Activated naive CD4-positive, alpha-beta T cell treated with anti-CD3 and anti-CD28 coated beads, Interleukin-2, amount 50 U/mL, for 72 hours (primary cell): Measurements from ENCODE around the gene TCP11. TPM values are rescaled to one million over a fixed set of nuclear protein-coding genes. Genes with fewer than 3 reads are reported as not detected.
"Not testable (repeated sequence)": the region's sequence is repeated elsewhere in the genome, so short reads cannot be mapped to it uniquely, and the experiment has no call there.

Experiments
- ATAC-seq, 2 donors: fragments of 150-1000 bp; cut with Tn5 transposase; 2 replicates each; pipeline ENCODE4 v1.10.0; 2021; ENCODE audit warnings: mild to moderate bottlenecking in 2 of 2, moderate library complexity in 2 of 2
- DNase-seq, 2 donors: peaks; one replicate each; pipeline ENCODE4 v3.0.0; 2021 to 2022; ENCODE audit warnings: low spot score in 2 of 2
- H3K27ac Mint-ChIP-seq, 2 donors: one replicate each; pipeline ENCODE4 v1.8.0; 2022; ENCODE audit warnings: mild to moderate bottlenecking in 2 of 2, mixed read lengths in 2 of 2
- H3K36me3 Mint-ChIP-seq, 2 donors: one replicate each; pipeline ENCODE4 v1.8.0; 2022; ENCODE audit warnings: mixed read lengths in 2 of 2
- H3K9me3 Mint-ChIP-seq, 2 donors: one replicate each; pipeline ENCODE4 v1.8.0; 2022; ENCODE audit warnings: mixed read lengths in 2 of 2
- total RNA-seq, 2 donors: library from RNA; stranded (reverse); gene quantifications; one replicate each; pipeline ENCODE4 v1.2.3, GENCODE V29; 2022

The TCP11 gene
- total RNA-seq, 2 donors from 2014 or later: not detected

DNA sequence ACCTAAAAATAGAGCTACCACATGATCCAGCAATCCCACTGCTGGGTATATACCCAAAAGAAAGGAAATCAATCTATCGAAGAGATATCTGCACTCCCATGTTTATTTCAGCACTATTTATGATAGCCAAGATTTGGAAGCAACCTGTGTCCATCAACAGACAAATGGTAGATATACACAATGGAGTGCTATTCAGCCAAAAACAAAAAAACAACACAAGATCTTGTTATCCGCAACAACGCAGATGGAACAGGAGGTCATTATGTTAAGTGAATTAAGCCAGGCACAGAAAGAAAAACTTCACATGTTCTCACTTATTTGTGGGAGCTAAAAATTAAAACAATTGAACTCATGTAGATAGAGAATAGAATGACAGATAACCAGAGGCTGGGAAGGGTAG is 2.9 kb downstream of the TCP11 start:
- not testable (repeated sequence) for ATAC-seq, H3K27ac Mint-ChIP-seq, DNase-seq, H3K9me3 Mint-ChIP-seq, H3K36me3 Mint-ChIP-seq

DNA sequence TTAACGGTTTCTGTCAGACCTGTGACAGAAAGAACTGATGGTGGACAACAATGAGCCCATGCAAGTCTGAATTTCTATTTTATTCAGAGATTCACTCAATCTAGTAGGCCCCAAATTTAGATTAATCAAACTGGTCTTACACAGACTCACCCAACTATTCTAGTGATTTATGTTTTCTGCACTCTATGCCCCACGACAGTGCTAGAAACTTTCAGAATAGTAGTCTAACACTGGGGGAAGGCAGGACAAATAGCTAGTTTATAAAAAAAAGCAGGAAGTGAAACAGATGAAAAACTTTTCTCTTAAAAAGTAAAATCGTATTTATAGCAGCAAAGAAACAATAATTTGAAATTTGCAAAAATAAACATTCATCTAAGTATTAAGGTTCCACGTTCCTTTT is 5.0 kb downstream of the TCP11 start:
- no peaks in the 10 kb centered on the region for H3K9me3 Mint-ChIP-seq
- ATAC-seq (no peak), DNase-seq (no peak)
- no peak overlapping the region for H3K27ac Mint-ChIP-seq
- H3K36me3 Mint-ChIP-seq: no peaks in the 10 kb centered on the region

DNA sequence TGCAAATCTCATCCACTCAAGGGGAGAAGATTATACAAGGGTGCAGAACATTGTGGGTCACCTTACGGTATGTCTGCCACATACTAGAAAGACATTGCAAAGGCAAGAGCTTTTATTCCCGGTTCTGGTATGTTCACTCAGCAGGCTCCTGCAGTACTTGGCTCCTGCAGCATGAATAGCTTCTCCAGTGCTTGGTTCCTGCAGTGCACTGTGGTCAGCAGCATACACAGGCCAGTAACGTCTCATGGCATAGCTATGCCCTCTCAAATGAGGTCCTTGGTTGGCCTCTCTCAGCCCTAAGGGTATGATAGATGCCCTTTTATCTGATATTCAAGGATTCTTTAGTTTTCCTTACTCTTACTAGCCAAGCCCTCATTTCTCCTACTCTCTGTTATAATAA is 12.6 kb downstream of the TCP11 start:
- Mint-ChIP-seq H3K36me3 (no peaks in the 10 kb centered on the region), H3K9me3 (no peaks in the 10 kb centered on the region), H3K27ac (no peak overlapping the region)
- no peak for ATAC-seq
- no peak for DNase-seq

DNA sequence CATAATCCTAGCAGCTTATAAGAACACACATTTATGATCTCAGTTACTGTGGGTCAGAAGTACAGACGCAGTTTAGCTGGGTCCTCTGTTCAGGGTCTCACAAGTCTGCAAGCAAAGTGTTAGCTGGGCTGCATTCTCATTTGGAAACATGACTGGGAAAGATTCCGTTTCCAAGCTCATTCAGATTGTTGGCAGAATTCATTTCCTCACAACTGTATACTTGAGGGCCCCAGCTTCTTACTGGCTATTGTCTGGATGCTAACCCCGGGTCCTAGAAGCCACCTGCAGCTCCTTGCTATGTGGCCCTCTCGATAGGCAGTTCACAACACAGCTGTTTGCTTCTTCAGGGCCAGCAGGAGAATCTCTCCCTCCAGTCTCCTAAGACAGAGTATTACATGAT is 13.1 kb downstream of the TCP11 start:
- Mint-ChIP-seq H3K27ac (no peak overlapping the region), H3K36me3 (no peaks in the 10 kb centered on the region), H3K9me3 (no peaks in the 10 kb centered on the region)
- ATAC-seq (no peak), DNase-seq (no peak)

DNA sequence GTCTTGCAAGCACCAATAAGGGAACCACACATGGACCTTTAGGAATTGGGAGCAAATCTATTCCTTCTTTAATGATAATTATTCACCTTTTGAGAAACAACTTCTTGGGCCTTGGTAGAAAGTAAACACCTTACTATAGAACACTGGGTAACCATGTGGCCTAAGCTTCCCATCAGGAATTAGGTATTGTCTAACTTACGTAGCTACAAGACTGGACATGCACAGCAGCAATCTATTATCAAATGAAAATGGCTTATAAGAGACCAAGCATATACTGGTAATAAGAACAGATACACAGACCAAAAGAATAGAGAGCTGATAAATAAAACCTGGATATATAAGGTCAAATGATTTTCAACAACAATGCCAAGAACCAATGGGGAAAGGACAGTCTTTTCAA is 16.8 kb downstream of the TCP11 start:
- H3K27ac Mint-ChIP-seq: no peak overlapping the region
- DNase-seq (no peak), ATAC-seq (no peak)
- no peaks in the 10 kb centered on the region for H3K9me3 Mint-ChIP-seq
- H3K36me3 Mint-ChIP-seq: no peaks in the 10 kb centered on the region

DNA sequence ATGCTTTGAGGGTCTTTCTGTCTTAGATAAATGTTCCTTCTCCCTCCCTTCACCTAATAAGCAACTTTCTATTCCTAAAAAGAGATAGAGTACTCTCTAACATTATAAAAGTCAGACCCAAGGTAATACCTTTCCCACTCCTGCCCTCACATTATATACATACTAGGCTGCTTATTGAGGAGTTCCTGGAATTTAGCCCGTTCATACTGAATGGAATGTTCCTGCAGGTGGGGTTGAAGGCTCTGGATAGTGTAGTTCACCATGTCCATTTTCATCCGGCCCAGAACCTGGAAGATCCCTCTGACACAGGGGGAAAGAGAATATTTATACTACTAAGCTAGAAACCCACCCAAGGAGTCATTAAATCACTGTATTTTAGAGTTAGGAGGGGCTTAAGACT is 20.4 kb downstream of the TCP11 start:
- H3K9me3 Mint-ChIP-seq: no peaks in the 10 kb centered on the region
- DNase-seq: no peak
- no peak overlapping the region for H3K27ac Mint-ChIP-seq
- H3K36me3 Mint-ChIP-seq: no peaks in the 10 kb centered on the region
- ATAC-seq: no peak

DNA sequence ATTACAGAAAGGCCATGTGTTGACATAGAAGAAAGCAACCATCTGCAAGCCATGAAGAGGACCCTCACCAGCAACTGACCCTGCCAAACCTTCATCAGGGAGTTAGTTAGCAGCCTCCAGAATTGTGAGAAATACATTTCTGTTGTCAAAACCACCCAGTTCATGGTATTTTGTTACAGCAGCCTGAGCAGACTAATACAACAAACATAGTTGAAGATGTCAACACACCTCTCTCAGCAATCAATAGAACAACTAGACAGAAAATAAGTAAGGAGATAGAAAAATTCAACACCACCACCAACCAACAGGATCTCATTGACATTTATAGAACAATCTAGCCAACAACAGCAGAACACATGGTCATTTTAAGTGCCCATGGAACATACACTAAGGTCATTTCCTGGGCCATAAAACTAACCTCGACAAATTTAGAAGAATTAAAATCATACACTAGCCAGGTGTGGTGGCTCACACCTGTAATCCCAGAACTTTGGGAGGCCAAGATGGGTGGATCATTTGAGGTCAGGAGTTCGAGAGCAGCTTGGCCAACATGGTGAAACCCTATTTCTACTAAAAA is 32.7 kb downstream of the TCP11 start:
- no peak for DNase-seq
- no peak overlapping the region for H3K27ac Mint-ChIP-seq
- no peaks in the 10 kb centered on the region for H3K9me3 Mint-ChIP-seq
- no peaks in the 10 kb centered on the region for H3K36me3 Mint-ChIP-seq
- no peak for ATAC-seq

DNA sequence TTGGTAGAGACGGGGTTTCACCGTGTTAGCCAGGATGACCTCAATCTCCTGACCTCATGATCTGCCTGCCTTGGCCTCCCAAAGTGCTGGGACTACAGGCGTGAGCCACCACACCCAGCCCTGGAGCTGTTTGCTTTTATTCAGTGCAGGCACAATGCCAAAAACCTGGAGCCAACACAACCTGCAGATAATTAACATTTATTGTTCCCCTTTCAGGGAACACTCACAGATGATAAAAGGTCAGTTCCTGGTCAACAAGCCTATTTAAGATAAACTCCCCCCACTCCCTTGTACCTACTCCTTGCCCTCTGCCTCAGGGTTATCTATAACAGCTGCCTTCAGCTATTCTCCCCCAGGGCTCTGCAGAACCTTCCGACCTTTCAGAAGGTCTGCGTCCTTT is 33.4 kb downstream of the TCP11 start:
- H3K36me3 Mint-ChIP-seq, H3K27ac Mint-ChIP-seq, DNase-seq, H3K9me3 Mint-ChIP-seq, ATAC-seq: not testable (repeated sequence)

DNA sequence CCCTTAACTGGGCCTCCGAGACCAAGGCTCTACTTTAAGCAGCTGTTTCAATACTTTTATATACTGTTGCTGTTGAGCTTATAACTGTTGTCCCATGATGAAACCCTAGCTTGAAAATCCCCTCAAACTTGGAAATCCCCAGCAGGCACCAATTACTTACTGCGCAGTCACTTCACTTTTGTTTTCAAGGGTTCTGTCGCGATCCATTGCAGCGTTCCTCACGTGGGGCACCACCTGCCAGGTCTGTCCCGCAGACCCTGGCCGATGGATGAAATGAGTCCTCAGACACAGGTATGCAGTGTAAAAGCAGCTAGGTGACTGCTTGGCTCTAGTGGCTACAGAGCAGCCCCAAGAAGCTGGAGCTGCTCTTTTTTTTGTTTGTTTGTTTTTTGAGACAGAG is 33.9 kb downstream of the TCP11 start:
- not testable (repeated sequence) for H3K36me3 Mint-ChIP-seq, H3K27ac Mint-ChIP-seq, DNase-seq, H3K9me3 Mint-ChIP-seq, ATAC-seq

DNA sequence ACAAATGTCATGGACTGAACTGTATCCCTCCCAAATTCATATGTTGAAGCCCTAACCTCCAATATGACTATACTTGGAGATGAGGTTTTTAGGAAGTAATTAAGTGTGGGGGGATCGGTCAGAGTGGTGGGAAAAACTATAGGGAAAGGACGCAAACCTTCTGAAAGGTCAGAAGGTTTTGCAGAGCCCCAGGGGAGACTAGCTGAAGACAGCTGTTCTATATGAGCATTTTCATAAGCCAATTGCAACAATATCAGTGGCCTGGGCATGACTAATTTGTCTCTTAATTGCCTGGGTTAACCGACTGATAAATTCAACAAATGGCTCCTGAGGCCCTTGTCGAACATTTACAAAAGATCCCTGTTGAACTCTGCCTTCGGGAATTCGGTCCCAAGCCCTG is 35.1 kb downstream of the TCP11 start:
- not testable (repeated sequence) for H3K36me3 Mint-ChIP-seq, ATAC-seq, H3K9me3 Mint-ChIP-seq, H3K27ac Mint-ChIP-seq, DNase-seq

DNA sequence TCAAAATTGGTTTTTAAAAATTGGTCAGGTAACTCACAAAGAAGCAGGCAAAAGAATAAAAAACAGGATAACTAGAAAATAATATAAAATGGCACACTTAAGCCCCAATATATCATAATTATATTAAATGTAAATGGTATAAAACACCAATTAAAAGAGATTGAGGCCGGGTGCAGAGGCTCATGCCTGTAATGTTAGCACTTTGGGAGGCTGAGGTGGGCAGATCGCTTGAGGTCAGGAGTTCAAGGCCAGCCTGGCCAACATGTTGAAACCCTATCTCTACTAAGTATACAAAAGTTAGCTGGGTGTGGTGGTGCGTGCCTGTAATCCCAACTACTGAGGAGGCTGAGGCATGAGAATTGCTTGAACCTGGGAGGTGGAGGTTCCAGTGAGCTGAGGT is 36.1 kb downstream of the TCP11 start:
- Mint-ChIP-seq H3K9me3 (no peaks in the 10 kb centered on the region), H3K27ac (no peak overlapping the region), H3K36me3 (no peaks in the 10 kb centered on the region)
- DNase-seq: no peak
- ATAC-seq: no peak

DNA sequence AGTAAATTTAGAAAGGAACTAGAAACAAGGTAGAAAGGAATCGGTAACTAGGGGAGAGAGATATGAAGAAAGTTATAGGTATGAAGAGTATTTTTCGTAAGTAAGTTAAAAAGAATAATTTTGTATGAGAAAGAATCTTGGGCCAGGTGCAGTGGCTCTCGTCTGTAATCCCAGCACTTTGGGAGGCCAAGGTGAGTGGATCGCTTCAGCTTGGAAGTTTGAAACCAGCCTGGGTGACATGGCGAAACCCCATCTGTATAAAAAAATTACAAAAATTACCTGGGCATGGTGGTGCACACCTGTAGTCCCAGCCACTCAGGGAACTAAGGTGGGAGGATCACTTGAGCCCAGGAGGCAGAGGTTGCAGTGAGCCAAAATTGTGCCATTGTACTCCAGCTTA is 42.0 kb downstream of the TCP11 start:
- H3K9me3 Mint-ChIP-seq: no peaks in the 10 kb centered on the region
- ATAC-seq (no peak), DNase-seq (no peak)
- H3K36me3 Mint-ChIP-seq: no peaks in the 10 kb centered on the region
- no peak overlapping the region for H3K27ac Mint-ChIP-seq

DNA sequence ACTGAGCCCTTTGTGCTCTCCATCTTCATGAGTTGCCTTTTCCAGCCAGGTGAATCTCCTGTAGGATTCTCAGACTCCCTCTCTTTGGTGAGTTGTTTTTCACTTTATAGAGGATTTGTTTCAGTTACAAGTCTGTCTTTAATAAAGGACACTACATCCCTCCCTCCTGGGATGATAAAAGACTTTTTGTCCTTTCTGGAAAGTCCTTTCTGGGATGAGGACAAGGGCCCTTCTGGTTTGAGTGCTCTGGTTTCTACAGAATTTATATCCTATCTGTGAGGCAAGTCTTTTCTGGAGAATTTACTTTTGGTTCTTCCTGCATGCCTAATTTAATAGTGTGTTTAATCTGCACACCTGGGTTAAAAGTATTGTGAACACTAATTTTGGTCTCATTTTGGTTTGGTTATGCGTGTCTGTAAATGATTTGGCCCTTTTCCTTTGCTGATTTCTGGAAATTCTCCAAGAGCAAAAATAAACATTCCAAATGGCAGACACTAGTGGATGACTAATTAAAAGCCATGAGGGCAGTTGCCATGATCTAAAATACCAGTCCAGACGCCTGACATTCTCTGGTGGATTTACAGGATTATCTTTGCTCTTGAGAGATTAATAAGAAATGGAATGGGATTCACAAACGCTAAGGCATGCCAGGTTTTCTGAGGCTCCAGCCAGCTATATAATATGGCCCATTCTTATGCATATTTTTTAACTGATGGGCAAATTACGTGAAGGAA is 44.8 kb downstream of the TCP11 start:
- no peak for DNase-seq
- H3K27ac Mint-ChIP-seq: no peak overlapping the region
- no peaks in the 10 kb centered on the region for H3K36me3 Mint-ChIP-seq
- H3K9me3 Mint-ChIP-seq: no peaks in the 10 kb centered on the region
- ATAC-seq: no peak

DNA sequence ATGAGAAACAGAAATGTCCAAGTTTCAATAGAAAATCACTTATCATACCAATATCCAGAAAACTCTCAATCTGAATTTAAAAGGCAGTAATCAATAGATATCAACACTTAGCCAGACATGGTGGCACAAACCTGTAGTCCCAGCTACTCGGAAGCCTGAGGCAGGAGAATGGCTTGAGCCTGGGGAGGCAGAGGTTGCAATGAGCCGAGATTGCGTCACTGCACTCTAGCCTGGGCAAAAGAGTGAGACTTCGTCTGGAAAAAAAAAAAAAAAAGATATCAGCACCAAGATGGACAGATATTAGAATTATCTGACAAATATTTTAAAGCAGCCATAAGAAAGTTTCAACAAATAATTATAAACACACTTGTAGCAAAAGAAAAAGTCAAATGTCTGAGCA is 47.0 kb downstream of the TCP11 start:
- DNase-seq (no peak), ATAC-seq (no peak)
- H3K27ac Mint-ChIP-seq: no peak overlapping the region
- H3K36me3 Mint-ChIP-seq: no peaks in the 10 kb centered on the region
- no peaks in the 10 kb centered on the region for H3K9me3 Mint-ChIP-seq

DNA sequence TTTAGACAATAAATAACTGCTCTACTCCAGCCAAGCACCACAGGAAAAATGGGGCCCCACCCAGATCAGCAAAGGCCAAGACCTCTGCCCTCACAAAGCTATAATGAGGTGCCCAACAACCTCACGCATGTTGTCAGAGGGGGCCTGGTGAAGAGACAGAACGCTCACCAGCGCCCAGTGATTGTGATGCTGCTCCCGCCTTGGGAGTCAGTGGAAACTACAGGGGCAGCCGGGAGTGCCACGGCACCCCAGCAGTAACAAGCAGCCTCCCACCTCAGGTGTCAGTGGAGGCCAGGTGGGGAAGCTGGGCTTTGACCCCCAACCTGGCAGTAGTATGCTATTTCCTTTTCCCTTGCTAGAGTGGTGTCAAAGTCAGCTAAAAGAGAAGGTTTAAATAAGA is 47.4 kb downstream of the TCP11 start:
- H3K36me3 Mint-ChIP-seq: no peaks in the 10 kb centered on the region
- no peaks in the 10 kb centered on the region for H3K9me3 Mint-ChIP-seq
- DNase-seq (no peak), ATAC-seq (no peak)
- H3K27ac Mint-ChIP-seq: no peak overlapping the region

DNA sequence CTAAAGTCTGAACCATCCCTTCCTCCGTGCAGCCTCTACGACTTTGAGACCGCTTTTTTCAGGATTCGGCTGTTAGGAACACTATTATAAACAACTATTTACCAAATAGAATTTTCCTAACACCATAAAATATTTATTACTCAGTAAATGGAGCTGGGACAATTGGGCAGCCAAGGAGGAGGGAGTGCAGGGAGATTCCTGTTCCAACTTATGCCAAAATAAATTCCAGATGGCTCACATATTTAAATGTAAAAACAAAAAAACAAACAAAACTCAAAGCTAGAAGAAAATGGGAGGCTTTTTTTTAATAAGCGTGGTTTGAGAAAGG is 48.1 kb downstream of the TCP11 start:
- H3K27ac Mint-ChIP-seq: no peak overlapping the region
- no peaks in the 10 kb centered on the region for H3K9me3 Mint-ChIP-seq
- ATAC-seq (no peak), DNase-seq (no peak)
- peaks cover 0 to under 1% of the 10 kb centered on the region in 2 donors for H3K36me3 Mint-ChIP-seq

DNA sequence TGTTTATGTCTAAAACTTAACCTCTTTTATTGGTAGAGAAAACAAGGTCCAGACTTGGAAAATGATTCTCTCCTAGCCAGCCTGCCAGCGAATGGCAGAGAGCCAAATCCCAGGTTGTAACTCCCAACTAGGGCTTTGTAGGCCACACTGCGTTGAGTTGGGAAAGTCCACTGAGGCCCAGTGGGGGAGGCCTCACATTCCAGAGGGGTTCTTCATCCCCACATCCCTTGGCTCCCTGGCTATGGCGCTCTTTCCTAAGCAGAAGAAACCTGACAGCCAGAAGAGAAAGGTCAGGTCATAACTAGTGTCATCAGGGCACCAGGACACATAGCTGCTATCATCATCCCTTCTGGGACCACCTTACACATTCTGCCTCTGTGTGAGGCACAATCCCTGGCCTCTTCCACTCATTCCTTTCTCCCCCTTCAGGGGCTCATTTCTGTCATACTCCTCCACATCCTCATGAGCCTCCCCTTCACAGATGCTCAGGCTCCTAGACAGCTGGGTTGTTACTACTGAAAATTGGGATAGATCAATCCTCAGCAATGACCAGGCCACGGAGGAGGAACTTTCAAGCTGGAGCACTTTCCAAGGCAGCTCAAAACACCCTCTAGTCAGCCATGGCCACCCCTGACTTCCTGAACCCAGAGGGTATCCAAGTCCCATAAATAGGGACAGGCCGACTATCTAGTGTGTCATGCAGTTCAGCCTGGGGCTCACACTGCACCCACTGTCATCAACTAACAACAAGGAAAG is 48.6 kb downstream of the TCP11 start:
- DNase-seq (no peak), ATAC-seq (no peak)
- peaks cover 0 to 6% of the 10 kb centered on the region in 2 donors for H3K36me3 Mint-ChIP-seq
- no peak overlapping the region for H3K27ac Mint-ChIP-seq
- no peaks in the 10 kb centered on the region for H3K9me3 Mint-ChIP-seq
